ENCODE results near the gene CD200R1L. TPM values are rescaled to one million over a fixed set of nuclear protein-coding genes. Genes with fewer than 3 reads are reported as not detected.

The CD200R1L gene
- total RNA-seq, 2 donors from 2014 or later = not detected

DNA sequence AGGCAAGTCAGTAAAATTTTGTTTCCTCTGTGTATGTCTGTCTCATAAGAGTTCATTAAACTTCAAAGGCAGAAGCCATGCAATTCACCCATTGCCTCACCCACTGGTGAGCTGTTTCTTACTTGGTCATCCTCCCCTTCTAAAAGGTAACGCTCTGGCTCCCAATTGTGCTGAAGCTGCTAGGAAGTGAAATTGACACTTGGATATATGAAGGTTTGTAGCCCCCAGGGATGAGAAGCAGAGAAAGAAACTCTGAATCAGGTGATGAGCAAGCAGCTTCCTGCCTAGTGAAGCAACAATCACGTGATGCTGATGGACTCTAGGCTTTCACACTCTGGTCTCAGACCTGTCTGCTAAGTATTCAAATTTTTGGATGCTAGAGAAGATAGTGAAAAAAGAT lies 70.7 kb downstream of the CD200R1L start:
- H3K36me3 ChIP-seq = no peaks in the 10 kb centered on the region
- H3K4me3 ChIP-seq = no peak overlapping the region
- TF ChIP-seq, protein P1, sequence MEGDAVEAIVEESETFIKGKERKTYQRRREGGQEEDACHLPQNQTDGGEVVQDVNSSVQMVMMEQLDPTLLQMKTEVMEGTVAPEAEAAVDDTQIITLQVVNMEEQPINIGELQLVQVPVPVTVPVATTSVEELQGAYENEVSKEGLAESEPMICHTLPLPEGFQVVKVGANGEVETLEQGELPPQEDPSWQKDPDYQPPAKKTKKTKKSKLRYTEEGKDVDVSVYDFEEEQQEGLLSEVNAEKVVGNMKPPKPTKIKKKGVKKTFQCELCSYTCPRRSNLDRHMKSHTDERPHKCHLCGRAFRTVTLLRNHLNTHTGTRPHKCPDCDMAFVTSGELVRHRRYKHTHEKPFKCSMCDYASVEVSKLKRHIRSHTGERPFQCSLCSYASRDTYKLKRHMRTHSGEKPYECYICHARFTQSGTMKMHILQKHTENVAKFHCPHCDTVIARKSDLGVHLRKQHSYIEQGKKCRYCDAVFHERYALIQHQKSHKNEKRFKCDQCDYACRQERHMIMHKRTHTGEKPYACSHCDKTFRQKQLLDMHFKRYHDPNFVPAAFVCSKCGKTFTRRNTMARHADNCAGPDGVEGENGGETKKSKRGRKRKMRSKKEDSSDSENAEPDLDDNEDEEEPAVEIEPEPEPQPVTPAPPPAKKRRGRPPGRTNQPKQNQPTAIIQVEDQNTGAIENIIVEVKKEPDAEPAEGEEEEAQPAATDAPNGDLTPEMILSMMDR (IDR thresholded peaks at IDR 0.05) = no peak
- H3K27me3 ChIP-seq = no peaks in the 10 kb centered on the region
- peaks cover 0 to 36% of the 10 kb centered on the region in 2 donors for H3K4me1 ChIP-seq
- peak overlapping the region in 1 of 2 donors; percentile 64 for H3K27ac ChIP-seq
- no peak for DNase-seq (ENCODE audit: low spot score)
- no peaks in the 10 kb centered on the region for H3K9me3 ChIP-seq

DNA sequence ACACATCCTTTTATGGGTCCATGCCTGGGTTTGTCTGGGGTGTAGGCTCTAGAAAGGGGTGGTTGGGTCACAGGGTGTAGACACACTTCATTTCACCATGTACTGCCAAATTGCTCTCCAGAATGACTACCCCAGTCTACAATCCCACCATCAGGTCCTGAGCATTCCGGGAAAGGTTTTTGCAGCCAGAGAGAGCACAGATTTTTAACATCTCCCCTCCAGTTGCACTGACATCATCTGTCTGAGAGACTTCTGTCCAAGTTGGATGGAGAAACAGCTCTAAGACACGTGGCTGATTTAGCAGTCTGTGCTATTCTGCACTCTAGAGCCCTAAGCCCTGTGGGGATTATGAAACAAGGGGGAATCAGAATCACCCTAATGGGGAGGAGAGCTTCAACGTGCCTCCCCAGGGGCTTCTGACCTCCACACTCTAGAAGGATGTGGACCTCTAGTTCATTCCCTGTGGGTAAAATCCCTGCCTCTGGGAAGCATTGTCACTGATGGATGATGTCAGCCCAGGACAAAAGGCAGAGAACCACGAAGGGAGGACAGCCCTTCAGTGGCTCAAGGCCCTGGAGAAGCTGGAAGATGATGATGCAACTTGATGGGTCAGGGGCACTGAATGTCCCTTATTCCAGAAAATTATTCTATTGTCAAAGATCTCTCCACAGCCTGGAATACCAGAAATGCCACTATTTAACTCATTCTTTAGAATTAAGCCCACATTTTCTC lies 71.5 kb downstream of the CD200R1L start:
- TF ChIP-seq, protein P1 (IDR thresholded peaks at IDR 0.05) = no peak

DNA sequence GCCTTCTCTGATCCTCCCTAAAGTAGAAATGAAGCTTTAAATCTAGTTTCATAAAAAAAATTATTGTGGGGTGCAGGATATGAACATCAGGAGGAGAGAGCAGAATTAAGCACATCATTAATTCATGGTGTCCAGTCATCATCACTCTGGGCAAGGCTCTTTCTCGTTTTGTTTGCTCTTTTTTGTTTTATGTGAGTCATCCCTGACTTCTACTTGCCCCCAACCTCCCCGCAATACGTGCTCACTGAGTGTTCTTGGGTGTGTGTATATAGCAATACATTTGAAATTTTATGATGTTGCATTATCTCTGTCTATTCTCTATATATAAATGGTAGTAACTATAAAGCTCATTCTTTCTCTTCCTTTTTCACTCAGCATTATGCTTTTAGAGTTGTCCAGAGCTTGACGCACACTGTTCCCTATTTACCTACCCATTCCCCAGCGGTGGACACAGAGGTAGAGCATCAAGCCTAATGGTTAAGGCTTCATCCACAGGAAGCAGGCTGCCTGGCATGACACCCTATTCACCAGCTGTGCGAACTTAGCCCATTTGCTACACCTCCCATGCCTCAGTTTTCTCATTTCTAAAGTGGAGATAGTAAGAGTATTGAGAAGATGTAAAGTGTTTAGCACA lies 72.3 kb downstream of the CD200R1L start:
- DNase-seq (ENCODE audit: low spot score) = no peak
- no peak overlapping the region for H3K4me3 ChIP-seq
- peaks cover 0 to 31% of the 10 kb centered on the region in 2 donors for H3K4me1 ChIP-seq
- no peaks in the 10 kb centered on the region for H3K27me3 ChIP-seq
- H3K36me3 ChIP-seq = no peaks in the 10 kb centered on the region
- peak overlapping the region; percentile 35 to 64 for H3K27ac ChIP-seq
- H3K9me3 ChIP-seq = no peaks in the 10 kb centered on the region
- TF ChIP-seq, protein P1 (IDR thresholded peaks at IDR 0.05) = no peak

More for the DNA sequence above, 71.5 kb downstream of the CD200R1L start:
- Histone ChIP-seq H3K4me3 (no peak overlapping the region), H3K27me3 (no peaks in the 10 kb centered on the region), H3K36me3 (no peaks in the 10 kb centered on the region), H3K9me3 (no peaks in the 10 kb centered on the region), H3K27ac (peak overlapping the region; percentile 42 to 64), H3K4me1 (peaks cover 0 to 36% of the 10 kb centered on the region in 2 donors)
- DNase-seq (ENCODE audit: low spot score) = peak; percentile 75

DNA sequence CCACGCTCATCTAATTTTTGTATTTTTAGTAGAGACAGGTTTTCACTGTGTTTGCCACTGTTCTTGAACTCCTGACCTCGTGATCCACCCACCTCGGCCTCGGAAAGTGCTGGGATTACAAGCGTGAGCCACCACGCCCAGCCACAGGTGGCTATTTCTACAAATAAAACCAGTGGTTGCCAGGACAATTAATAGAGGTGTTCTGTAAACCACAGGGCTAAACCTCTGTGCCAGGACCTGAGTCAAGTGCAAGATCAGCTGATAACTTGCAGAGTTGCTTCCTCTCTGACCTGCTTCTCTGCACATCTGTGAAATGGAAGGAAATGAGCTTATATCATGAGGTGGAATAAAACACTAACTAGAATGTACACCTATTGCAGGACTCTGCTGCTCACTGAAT lies 72.8 kb downstream of the CD200R1L start:
- TF ChIP-seq, protein P1 (IDR thresholded peaks at IDR 0.05) = no peak
- Histone ChIP-seq H3K4me3 (no peak overlapping the region), H3K4me1 (peaks cover 0 to 26% of the 10 kb centered on the region in 2 donors), H3K36me3 (no peaks in the 10 kb centered on the region), H3K9me3 (no peaks in the 10 kb centered on the region), H3K27ac (peak overlapping the region in 1 of 2 donors; percentile 64), H3K27me3 (no peaks in the 10 kb centered on the region)
- no peak for DNase-seq (ENCODE audit: low spot score)

DNA sequence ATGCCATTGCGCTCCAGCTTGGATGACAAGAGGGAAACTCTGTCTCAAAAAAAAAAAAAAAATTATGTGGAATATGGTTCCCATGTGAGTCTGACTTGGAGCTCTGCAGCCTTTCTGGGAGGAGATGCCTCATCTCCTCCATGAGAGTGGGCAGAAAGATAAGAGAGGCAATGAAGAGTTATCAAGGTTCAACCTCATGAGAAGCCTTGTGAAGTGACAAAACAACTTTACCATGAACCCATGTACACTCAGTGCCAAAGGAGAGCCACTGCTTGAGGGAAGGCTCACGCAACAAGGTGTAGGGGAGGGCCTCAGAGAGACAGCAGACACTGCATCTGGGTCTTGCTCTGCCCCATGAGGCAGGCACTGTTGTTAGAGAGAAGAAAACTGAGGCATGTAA lies 75.7 kb downstream of the CD200R1L start:
- Histone ChIP-seq H3K27me3 (no peaks in the 10 kb centered on the region), H3K9me3 (no peaks in the 10 kb centered on the region), H3K27ac (no peak overlapping the region), H3K4me3 (no peak overlapping the region), H3K36me3 (no peaks in the 10 kb centered on the region), H3K4me1 (peaks cover 0 to 19% of the 10 kb centered on the region in 2 donors)
- DNase-seq (ENCODE audit: low spot score) = no peak
- TF ChIP-seq, protein P1 (IDR thresholded peaks at IDR 0.05) = no peak

Measured in right atrium auricular region (tissue), 2 donors.